HCT116 (cell line): Measurements from ENCODE around the gene PCARE. TPM values are rescaled to one million over a fixed set of nuclear protein-coding genes. Genes with fewer than 3 reads are reported as not detected.

ENCODE experiments used
- ATAC-seq: fragments of 200-7000 bp; cut with Tn5 transposase; 2 replicates; pipeline ENCODE4 v1.9.1; 2020; ENCODE audit warnings: mild to moderate bottlenecking, moderate library complexity
- BruUV-seq: library from RNA; stranded (reverse); fragments of 400-500 nt; replicated peaks from 2 replicates; lab custom pipeline; 2021; lab: Mats Ljungman, UMichigan
- CTCF ChIA-PET: fragments of 300-600 bp; sonication (Branson Sonifier 250); formaldehyde crosslinking; loops from one replicate; lab custom pipeline; 2021; ENCODE audit warnings: antibody characterized with exemption; lab: Charles Lee
- POLR2A ChIA-PET: fragments of 300-600, 350-600 bp; sonication (Branson Sonifier 250); formaldehyde crosslinking; loops from one replicate; lab custom pipeline; 2021; ENCODE audit warnings: antibody characterized with exemption; lab: Charles Lee
- RAD21 ChIA-PET, 2 experiments: fragments of 300-600 bp; sonication (Branson Sonifier 250); formaldehyde crosslinking; loops; one replicate each; lab custom pipeline; 2023; ENCODE audit warnings: low total read pairs in 2 of 2; ENCODE audit not compliant: uncharacterized antibody in 2 of 2, unreplicated experiment in 2 of 2, low non-redundant PET in 1 of 2; lab: Charles Lee
- DNase-seq: peaks from one replicate; pipeline ENCODE4 v3.0.0-alpha.2; 2010; ENCODE audit warnings: low read depth, low spot score
- H2AFZ ChIP-seq: fragments of 200-600 bp; shearing (Covaris generic), sonication (generic); 2 replicates; pipeline ENCODE4 v1.6.1; 2017; ENCODE audit warnings: low read depth, mixed run types, mixed read lengths, antibody characterized with exemption, low read length; ENCODE audit not compliant: poor library complexity, severe bottlenecking
- H3K27ac ChIP-seq: 2 replicates; pipeline ENCODE4 v1.5.1; 2012; ENCODE audit warnings: low read depth, low read length
- H3K27me3 ChIP-seq: fragments of 200-600 bp; sonication (generic); 2 replicates; pipeline ENCODE4 v1.6.1; 2016; ENCODE audit warnings: mixed run types, low read length, mixed read lengths; ENCODE audit not compliant: insufficient read depth
- H3K36me3 ChIP-seq, 2 experiments: fragments of 200-500 bp in 1 of 2; fragments of 200-600 bp in 1 of 2; sonication (Bioruptor generic) in 1 of 2; sonication (generic) in 1 of 2; 2 replicates each; pipeline versions ENCODE4 v1.5.1 to v1.6.1; 2014 to 2016; ENCODE audit warnings: low read length in 2 of 2, inconsistent platforms in 1 of 2, mixed read lengths in 1 of 2, mixed run types in 1 of 2; ENCODE audit not compliant: insufficient read depth in 2 of 2, control insufficient read depth in 1 of 2
- H3K4me1 ChIP-seq, 2 experiments: fragments of 200-600 bp in 1 of 2; sonication (generic) in 1 of 2; 2 replicates each; pipeline versions ENCODE4 v1.5.1 to v1.6.1; 2012 to 2017; ENCODE audit warnings: low read length in 2 of 2, inconsistent platforms in 1 of 2, mild to moderate bottlenecking in 1 of 2, mixed read lengths in 1 of 2, mixed run types in 1 of 2, moderate library complexity in 1 of 2; ENCODE audit not compliant: insufficient read depth in 2 of 2, control insufficient read depth in 1 of 2
- H3K4me2 ChIP-seq: fragments of 200-600 bp; sonication (generic); 2 replicates; pipeline ENCODE4 v1.6.1; 2017; ENCODE audit warnings: mixed run types, low read length, mixed read lengths
- H3K4me3 ChIP-seq, 2 experiments: fragments of 200-600 bp in 1 of 2; sonication (generic) in 1 of 2; replicated peaks in 1 of 2; 2 replicates each; pipeline ENCODE4 v1.5.1; 2011 to 2016; ENCODE audit warnings: low read length in 2 of 2, control low read depth in 1 of 2, low read depth in 1 of 2, mild to moderate bottlenecking in 1 of 2, mixed read lengths in 1 of 2, mixed run types in 1 of 2
- H3K79me2 ChIP-seq: fragments of 200-600 bp; sonication (generic); 2 replicates; pipeline ENCODE4 v1.6.1; 2017; ENCODE audit warnings: mild to moderate bottlenecking, mixed run types, low read length, moderate library complexity, mixed read lengths; ENCODE audit not compliant: insufficient read depth
- H3K9ac ChIP-seq: fragments of 200-600 bp; sonication (generic); 2 replicates; pipeline ENCODE4 v1.6.1; 2016; ENCODE audit warnings: low read length, mixed read lengths
- H3K9me2 ChIP-seq: fragments of 200-600 bp; sonication (generic), shearing (Covaris generic); 2 replicates; pipeline ENCODE4 v1.6.1; 2017; ENCODE audit warnings: mixed run types, mild to moderate bottlenecking, moderate library complexity; ENCODE audit not compliant: insufficient read depth
- H3K9me3 ChIP-seq, 2 experiments: fragments of 200-500 bp in 1 of 2; fragments of 200-600 bp in 1 of 2; sonication (Bioruptor generic) in 1 of 2; sonication (generic) in 1 of 2; 2 replicates each; pipeline ENCODE4 v1.6.1; 2014 to 2017; ENCODE audit warnings: low read length in 2 of 2, mixed read lengths in 2 of 2, inconsistent platforms in 1 of 2, low read depth in 1 of 2, mild to moderate bottlenecking in 1 of 2, mixed run types in 1 of 2, moderate library complexity in 1 of 2; ENCODE audit not compliant: control insufficient read depth in 1 of 2, insufficient read depth in 1 of 2
- H4K20me1 ChIP-seq: fragments of 200-600 bp; sonication (generic), shearing (Covaris generic); 2 replicates; pipeline ENCODE4 v1.6.1; 2017; ENCODE audit warnings: mixed run types, mild to moderate bottlenecking, moderate library complexity; ENCODE audit not compliant: insufficient read depth
- CBX3 ChIP-seq: IDR thresholded peaks from 2 replicates; pipeline ENCODE4 v1.6.1; 2012; ENCODE audit warnings: low read depth
- CEBPB ChIP-seq: IDR thresholded peaks from 2 replicates; pipeline ENCODE4 v1.6.1; 2012; ENCODE audit warnings: low read depth
- CTCF ChIP-seq, 3 experiments: fragments of 200-600 bp in 1 of 3; sonication (generic) in 1 of 3; IDR thresholded peaks in 2 of 3; conservative IDR thresholded peaks in 1 of 3; 2 replicates each; pipeline ENCODE4 v1.5.1; 2012 to 2017; ENCODE audit warnings: low read depth in 2 of 3, low read length in 2 of 3, antibody characterized with exemption in 1 of 3, borderline replicate concordance in 1 of 3, control low read depth in 1 of 3, mild to moderate bottlenecking in 1 of 3, mixed read lengths in 1 of 3, mixed run types in 1 of 3, moderate library complexity in 1 of 3; ENCODE audit not compliant: insufficient read depth in 1 of 3
- EGR1 ChIP-seq: IDR thresholded peaks from 2 replicates; pipeline ENCODE4 v1.6.1; 2012; ENCODE audit warnings: low read depth
- ELF1 ChIP-seq: IDR thresholded peaks from 2 replicates; pipeline ENCODE4 v1.6.1; 2012; ENCODE audit warnings: low read depth, borderline replicate concordance
- FOSL1 ChIP-seq: IDR thresholded peaks from 2 replicates; pipeline ENCODE4 v1.6.1; 2012; ENCODE audit warnings: low read depth
- MAX ChIP-seq: IDR thresholded peaks from 2 replicates; pipeline ENCODE4 v1.6.1; 2012
- POLR2A ChIP-seq: IDR thresholded peaks from 2 replicates; pipeline ENCODE4 v1.7.0; 2011; ENCODE audit warnings: borderline replicate concordance; ENCODE audit not compliant: insufficient read depth, insufficient read length; ENCODE audit errors: extremely low read depth
- POLR2AphosphoS5 ChIP-seq: IDR thresholded peaks from 2 replicates; pipeline ENCODE4 v1.6.1; 2011; ENCODE audit warnings: mild to moderate bottlenecking, low read depth, low read length, moderate library complexity
- RAD21 ChIP-seq: IDR thresholded peaks from 2 replicates; pipeline ENCODE4 v1.6.1; 2012; ENCODE audit warnings: low read depth, mild to moderate bottlenecking
- REST ChIP-seq: IDR thresholded peaks from 2 replicates; pipeline ENCODE4 v1.6.1; 2012; ENCODE audit warnings: low read depth
- SIN3A ChIP-seq: IDR thresholded peaks from 2 replicates; pipeline ENCODE4 v1.6.1; 2012; ENCODE audit warnings: low read depth
- SP1 ChIP-seq: IDR thresholded peaks from 2 replicates; pipeline ENCODE4 v1.6.1; 2012; ENCODE audit warnings: low read depth
- SRF ChIP-seq: IDR thresholded peaks from 2 replicates; pipeline ENCODE4 v1.6.1; 2012; ENCODE audit warnings: low read depth
- TCF7L2 ChIP-seq: IDR thresholded peaks from 2 replicates; pipeline ENCODE4 v1.7.0; 2011; ENCODE audit warnings: borderline replicate concordance, inconsistent platforms; ENCODE audit not compliant: insufficient read depth, insufficient read length; ENCODE audit errors: extremely low read depth
- YY1 ChIP-seq: IDR thresholded peaks from 2 replicates; pipeline ENCODE4 v1.6.1; 2011; ENCODE audit warnings: low read length, low read depth, moderate library complexity, mild to moderate bottlenecking; ENCODE audit not compliant: insufficient replicate concordance; ENCODE audit errors: extremely low read depth
- ZFX ChIP-seq: fragments of 450-650 bp; IDR thresholded peaks from 2 replicates; pipeline ENCODE4 v1.6.1; 2017
- ZNF274 ChIP-seq: fragments of 200-500 bp; sonication (Bioruptor generic); IDR thresholded peaks from 2 replicates; pipeline ENCODE4 v1.6.1; 2014; ENCODE audit warnings: mild to moderate bottlenecking, low read depth, low read length, inconsistent platforms
- intact Hi-C: fragments of 100-400 bp; cut with micrococcal nuclease; formaldehyde crosslinking; loops from 2 replicates; pipeline ENCODE4 v1.10.0; 2022
- total RNA-seq: library from RNA; stranded (reverse); gene quantifications from one replicate; pipeline ENCODE4 v1.2.1, GENCODE V29; 2021; ENCODE audit not compliant: unreplicated experiment
- TF ChIP-seq, protein P1 (sequence below): IDR thresholded peaks from 2 replicates; pipeline ENCODE4 v1.6.1; 2012
- TF ChIP-seq, protein P2 (sequence below): IDR thresholded peaks from 2 replicates; pipeline ENCODE4 v1.6.1; 2011; ENCODE audit warnings: mild to moderate bottlenecking, low read length, moderate library complexity; ENCODE audit not compliant: insufficient replicate concordance; ENCODE audit errors: extremely low read depth

Gene PCARE
- total RNA-seq, 1 experiment from 2014 or later = not detected

DNA sequence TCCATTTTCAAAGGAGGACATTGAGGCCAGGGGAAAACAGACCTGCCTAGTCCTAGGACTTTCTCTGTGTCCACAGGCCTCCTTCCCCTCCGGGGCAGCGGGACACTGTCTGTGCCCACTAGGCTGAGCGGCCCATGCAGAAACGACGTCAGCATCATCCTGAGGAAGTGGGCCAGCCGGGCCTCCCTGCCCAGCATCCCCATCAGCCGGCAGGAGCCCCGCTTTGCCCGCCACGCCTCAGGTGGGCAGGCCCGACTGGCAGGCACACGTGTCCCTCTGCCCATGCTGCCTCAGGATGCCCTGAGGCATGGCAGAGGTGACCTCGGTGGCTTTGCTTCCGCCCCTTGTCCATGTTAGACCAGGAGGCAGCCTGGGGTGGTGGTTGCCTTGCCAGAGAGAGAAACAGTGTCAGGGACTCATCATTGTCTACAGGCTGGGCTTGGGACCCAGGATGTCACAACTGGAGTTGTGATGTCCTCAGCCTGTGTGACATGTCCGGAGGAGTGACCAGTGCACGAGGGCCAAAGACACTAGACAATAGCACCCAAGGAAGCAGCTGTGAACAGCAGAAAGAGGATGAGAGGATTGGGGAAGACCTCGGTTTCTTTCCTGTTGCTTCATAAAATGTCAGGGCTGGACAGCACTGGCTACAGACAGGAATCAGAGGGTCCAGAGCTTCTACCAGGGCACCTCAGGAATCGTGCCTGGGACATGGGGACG lies 56.4 kb downstream of the PCARE start:
- no peak overlapping the region for H3K9ac ChIP-seq
- POLR2A ChIA-PET = no interaction called here
- H3K4me2 ChIP-seq = no peak overlapping the region
- RAD21 ChIA-PET = interaction anchor here in 1 of 2 experiments (0.5 kb wide), 1 partner anchor 224 kb away, joined by 3 read pairs; no protein-coding TSS in a partner anchor
- no peaks in the 10 kb centered on the region for H3K9me3 ChIP-seq
- H4K20me1 ChIP-seq = no peaks in the 10 kb centered on the region
- no peaks in the 10 kb centered on the region for H3K27me3 ChIP-seq
- no peaks in the 10 kb centered on the region for H3K4me1 ChIP-seq
- no peak overlapping the region for H3K4me3 ChIP-seq
- no peak overlapping the region for H2AFZ ChIP-seq
- ATAC-seq (no peak), DNase-seq (no peak)
- TF ChIP-seq POLR2A (no peak), SRF (no peak), ZNF274 (no peak), FOSL1 (no peak), SP1 (no peak), TCF7L2 (no peak), YY1 (no peak), SIN3A (no peak), CBX3 (no peak), CEBPB (no peak), EGR1 (no peak), RAD21 (no peak), POLR2AphosphoS5 (no peak), MAX (no peak), ELF1 (no peak), REST (no peak), ZFX (no peak), CTCF (IDR thresholded peaks at IDR 0.05 in 2 of 3, conservative IDR thresholded peaks at IDR 0.05 in 1 of 3; ENCODE audit: borderline replicate concordance in 1 of 3, insufficient read depth in 1 of 3, low read depth in 2 of 3, low read length in 2 of 3) (no peak)
- TF ChIP-seq, protein P1, sequence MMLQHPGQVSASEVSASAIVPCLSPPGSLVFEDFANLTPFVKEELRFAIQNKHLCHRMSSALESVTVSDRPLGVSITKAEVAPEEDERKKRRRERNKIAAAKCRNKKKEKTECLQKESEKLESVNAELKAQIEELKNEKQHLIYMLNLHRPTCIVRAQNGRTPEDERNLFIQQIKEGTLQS = no peak
- TF ChIP-seq, protein P2, sequence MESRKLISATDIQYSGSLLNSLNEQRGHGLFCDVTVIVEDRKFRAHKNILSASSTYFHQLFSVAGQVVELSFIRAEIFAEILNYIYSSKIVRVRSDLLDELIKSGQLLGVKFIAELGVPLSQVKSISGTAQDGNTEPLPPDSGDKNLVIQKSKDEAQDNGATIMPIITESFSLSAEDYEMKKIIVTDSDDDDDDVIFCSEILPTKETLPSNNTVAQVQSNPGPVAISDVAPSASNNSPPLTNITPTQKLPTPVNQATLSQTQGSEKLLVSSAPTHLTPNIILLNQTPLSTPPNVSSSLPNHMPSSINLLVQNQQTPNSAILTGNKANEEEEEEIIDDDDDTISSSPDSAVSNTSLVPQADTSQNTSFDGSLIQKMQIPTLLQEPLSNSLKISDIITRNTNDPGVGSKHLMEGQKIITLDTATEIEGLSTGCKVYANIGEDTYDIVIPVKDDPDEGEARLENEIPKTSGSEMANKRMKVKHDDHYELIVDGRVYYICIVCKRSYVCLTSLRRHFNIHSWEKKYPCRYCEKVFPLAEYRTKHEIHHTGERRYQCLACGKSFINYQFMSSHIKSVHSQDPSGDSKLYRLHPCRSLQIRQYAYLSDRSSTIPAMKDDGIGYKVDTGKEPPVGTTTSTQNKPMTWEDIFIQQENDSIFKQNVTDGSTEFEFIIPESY = no peak
- no peak overlapping the region for H3K27ac ChIP-seq
- no peaks in the 10 kb centered on the region for H3K9me2 ChIP-seq
- no peaks in the 10 kb centered on the region for H3K79me2 ChIP-seq
- no TSS peak for BruUV-seq
- CTCF ChIA-PET = no interaction called here
- no peaks in the 10 kb centered on the region for H3K36me3 ChIP-seq
- intact Hi-C loops = no loop called here
